ENCODE results near the gene MIPOL1. TPM values are rescaled to one million over a fixed set of nuclear protein-coding genes. Genes with fewer than 3 reads are reported as not detected.

MIPOL1 gene
- total and polyA plus RNA-seq, 2 of the 13 experiments (the other 11 are each of a cell fraction or from before 2014, with no cell fraction given): 8.6 to 34.2 TPM

GRCh38 chr14:37172024-37172869, 25.5 kb upstream of the MIPOL1 start, which contains the start of gene SLC25A21 (continued):
- TF ChIP-seq PHF21A (CRISPR knock-in tag; IDR thresholded peaks at IDR 0.05): peak; percentile 99
- TF ChIP-seq TP53 (CRISPR knock-in tag; conservative IDR thresholded peaks at IDR 0.05): peak; percentile 91
- TF ChIP-seq FOSL1 (CRISPR knock-in tag; IDR thresholded peaks at IDR 0.05; ENCODE audit: borderline replicate concordance): peak; percentile 56; the same call in 1 of the 2 replicates
- TF ChIP-seq NKX3-1 (CRISPR knock-in tag; IDR thresholded peaks at IDR 0.05): peak; percentile 98
- TF ChIP-seq PAX8 (CRISPR knock-in tag; IDR thresholded peaks at IDR 0.05; ENCODE audit: borderline replicate concordance): peak; percentile 98
- TF ChIP-seq ZNF136 (CRISPR knock-in tag; IDR thresholded peaks at IDR 0.05; ENCODE audit: low read depth): peak; percentile 100
- peak; percentile 100 for TF ChIP-seq POGZ (CRISPR knock-in tag; IDR thresholded peaks at IDR 0.05)
- TF ChIP-seq, protein P1, sequence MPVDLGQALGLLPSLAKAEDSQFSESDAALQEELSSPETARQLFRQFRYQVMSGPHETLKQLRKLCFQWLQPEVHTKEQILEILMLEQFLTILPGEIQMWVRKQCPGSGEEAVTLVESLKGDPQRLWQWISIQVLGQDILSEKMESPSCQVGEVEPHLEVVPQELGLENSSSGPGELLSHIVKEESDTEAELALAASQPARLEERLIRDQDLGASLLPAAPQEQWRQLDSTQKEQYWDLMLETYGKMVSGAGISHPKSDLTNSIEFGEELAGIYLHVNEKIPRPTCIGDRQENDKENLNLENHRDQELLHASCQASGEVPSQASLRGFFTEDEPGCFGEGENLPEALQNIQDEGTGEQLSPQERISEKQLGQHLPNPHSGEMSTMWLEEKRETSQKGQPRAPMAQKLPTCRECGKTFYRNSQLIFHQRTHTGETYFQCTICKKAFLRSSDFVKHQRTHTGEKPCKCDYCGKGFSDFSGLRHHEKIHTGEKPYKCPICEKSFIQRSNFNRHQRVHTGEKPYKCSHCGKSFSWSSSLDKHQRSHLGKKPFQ (CRISPR knock-in tag; IDR thresholded peaks at IDR 0.05; ENCODE audit: insufficient replicate concordance): peak; percentile 98
- TF ChIP-seq TFDP2 (CRISPR knock-in tag; IDR thresholded peaks at IDR 0.05): peak; percentile 93
- TF ChIP-seq ZNF7 (CRISPR knock-in tag; IDR thresholded peaks at IDR 0.05): peak; percentile 73
- TF ChIP-seq ZNF512B (CRISPR knock-in tag; IDR thresholded peaks at IDR 0.05; ENCODE audit: borderline replicate concordance): peak; percentile 96
- peak; percentile 77 for TF ChIP-seq TFE3 (CRISPR knock-in tag; IDR thresholded peaks at IDR 0.05)
- peak; percentile 98 for TF ChIP-seq PTBP1 (IDR thresholded peaks at IDR 0.05; ENCODE audit: low read depth, low read length, poor library complexity, severe bottlenecking)
- TF ChIP-seq ZNF468 (CRISPR knock-in tag; IDR thresholded peaks at IDR 0.05): no peak; the same call in 1 of the 2 replicates
- peak; percentile 74; the same call in 1 of the 2 replicates for TF ChIP-seq PREB (CRISPR knock-in tag; IDR thresholded peaks at IDR 0.05)
- TF ChIP-seq, protein P2, sequence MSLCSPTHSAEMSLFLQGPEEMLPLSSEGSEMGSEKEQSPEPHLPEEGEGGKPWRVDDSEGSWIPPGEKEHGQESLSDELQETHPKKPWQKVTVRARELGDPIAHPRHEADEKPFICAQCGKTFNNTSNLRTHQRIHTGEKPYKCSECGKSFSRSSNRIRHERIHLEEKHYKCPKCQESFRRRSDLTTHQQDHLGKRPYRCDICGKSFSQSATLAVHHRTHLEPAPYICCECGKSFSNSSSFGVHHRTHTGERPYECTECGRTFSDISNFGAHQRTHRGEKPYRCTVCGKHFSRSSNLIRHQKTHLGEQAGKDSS (CRISPR knock-in tag; IDR thresholded peaks at IDR 0.05; ENCODE audit: borderline replicate concordance, low read depth): peak; percentile 98
- TF ChIP-seq SP140L (CRISPR knock-in tag; IDR thresholded peaks at IDR 0.05; ENCODE audit: borderline replicate concordance): peak; percentile 97; the same call in 1 of the 2 replicates
- peak; percentile 71 for TF ChIP-seq ZNF740 (CRISPR knock-in tag; IDR thresholded peaks at IDR 0.05)
